ENCODE measurements around the gene ECE2.
A peak's percentile ranks its signal among the peaks of the same experiment; 100 is the strongest.
"Not testable (repeated sequence)": the region's sequence is repeated elsewhere in the genome, so short reads cannot be mapped to it uniquely, and the experiment has no call there.

The ECE2 gene

DNA sequence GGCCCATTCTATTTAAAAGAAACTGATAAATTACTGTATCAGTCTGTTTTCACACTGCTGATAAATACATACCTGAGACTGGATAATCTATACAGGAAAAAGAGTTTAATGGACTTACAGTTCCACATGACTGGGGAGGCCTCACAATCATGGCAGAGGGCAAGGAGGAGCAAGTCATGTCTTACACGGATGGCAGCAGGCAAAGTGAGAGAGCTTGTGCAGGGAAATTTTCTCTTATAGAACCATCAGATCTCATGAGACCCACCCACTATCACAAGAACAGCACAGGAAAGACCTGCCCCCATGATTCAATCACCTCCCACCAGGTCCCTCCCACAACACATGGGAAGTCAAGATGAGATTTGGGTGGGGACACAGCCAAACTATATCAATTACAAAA is 8.6 kb upstream of the ECE2 start:
- not testable (repeated sequence) for DNase-seq (ENCODE audit: low read depth)

GRCh38 chr3:184272269-184272668 is 3.6 kb upstream of the ECE2 start:
- no peak for DNase-seq (ENCODE audit: low read depth)

DNA sequence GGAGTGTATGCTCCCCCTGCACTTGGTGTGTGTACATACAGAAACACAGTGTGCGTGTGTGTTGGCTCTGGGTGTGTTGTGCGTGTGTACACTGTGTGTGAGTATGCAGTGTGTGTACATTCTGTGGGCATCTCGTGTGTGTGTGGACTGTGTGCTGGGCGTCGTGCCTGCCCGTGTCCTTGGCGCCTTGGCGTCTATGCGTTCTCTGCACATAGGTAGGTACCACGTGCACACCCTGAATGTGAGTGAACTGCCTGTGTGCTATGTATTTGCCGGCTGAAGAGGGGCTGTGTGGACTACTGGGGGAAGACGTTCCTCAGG is 481 bp upstream of the ECE2 start:
- no peak for DNase-seq (ENCODE audit: low read depth)

DNA sequence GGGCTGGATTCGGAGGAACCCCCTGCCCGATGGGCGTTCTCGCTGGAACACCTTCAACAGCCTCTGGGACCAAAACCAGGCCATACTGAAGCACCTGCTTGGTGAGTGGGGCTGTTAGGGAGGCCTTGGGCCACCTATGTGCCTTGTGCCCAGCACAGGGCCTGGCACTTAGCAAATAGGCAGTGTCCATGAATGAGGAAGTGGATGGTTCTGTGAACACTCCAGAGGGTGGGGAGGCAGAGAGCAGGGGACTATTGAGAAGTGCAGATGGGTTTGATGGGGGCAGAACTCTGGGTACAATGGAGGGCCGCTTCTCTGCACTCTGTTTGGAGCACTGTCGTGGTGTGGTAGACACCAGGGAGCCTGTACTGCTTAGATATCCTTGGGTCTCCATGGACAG is 1.5 kb downstream of the ECE2 start:
- no peak for DNase-seq (ENCODE audit: low read depth)

GRCh38 chr3:184282941-184283340 is 7.1 kb downstream of the ECE2 start:
- no peak for DNase-seq (ENCODE audit: low read depth)

GRCh38 chr3:184283681-184284080 is 7.9 kb downstream of the ECE2 start:
- DNase-seq (ENCODE audit: low read depth): no peak

DNA sequence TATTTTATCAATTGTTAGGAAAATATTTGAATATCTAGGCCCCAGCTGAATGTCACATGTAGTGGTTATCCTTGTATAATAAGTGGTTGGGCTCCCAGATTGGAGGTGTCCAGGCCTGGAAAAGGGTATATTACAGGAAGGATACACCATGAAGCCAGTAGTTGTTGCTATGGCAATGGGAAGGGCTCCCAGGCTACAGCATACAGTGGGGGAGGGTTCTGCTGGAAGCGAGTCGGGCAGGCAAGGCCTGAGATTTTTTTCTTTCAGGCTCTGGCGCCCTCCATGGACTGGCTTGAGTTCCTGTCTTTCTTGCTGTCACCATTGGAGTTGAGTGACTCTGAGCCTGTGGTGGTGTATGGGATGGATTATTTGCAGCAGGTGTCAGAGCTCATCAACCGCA is 8.9 kb downstream of the ECE2 start:
- no peak for DNase-seq (ENCODE audit: low read depth)

GRCh38 chr3:184289426-184289938 is 13.7 kb downstream of the ECE2 start:
- DNase-seq (ENCODE audit: low read depth): peak; percentile 60

- no peak for DNase-seq (ENCODE audit: low read depth)
Observed at GRCh38 chr3:184290331-184290730, 14.5 kb downstream of the ECE2 start.

DNA sequence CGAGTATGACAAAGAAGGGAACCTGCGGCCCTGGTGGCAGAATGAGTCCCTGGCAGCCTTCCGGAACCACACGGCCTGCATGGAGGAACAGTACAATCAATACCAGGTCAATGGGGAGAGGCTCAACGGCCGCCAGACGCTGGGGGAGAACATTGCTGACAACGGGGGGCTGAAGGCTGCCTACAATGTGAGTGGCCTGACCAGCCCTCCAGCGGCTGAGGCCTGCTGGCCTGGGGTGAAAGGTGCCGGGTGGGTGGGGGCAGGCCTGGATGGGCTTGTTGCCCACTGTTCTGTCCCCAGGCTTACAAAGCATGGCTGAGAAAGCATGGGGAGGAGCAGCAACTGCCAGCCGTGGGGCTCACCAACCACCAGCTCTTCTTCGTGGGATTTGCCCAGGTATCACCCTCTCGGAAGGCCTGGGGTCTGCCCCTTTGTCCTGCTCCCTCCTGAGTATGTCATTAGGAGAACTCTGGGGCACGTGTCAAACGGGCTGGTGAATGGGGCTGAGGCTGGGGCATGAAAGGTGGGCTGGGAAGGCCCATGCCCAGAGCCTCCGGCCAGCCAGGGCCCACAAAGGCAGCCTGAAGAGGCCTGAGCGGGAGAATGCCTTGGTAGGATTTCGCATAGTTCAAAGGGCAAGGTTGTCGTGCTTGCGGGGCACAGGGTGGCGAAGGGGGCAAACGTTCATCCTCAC is 15.4 kb downstream of the ECE2 start:
- DNase-seq (ENCODE audit: low read depth): no peak

DNA sequence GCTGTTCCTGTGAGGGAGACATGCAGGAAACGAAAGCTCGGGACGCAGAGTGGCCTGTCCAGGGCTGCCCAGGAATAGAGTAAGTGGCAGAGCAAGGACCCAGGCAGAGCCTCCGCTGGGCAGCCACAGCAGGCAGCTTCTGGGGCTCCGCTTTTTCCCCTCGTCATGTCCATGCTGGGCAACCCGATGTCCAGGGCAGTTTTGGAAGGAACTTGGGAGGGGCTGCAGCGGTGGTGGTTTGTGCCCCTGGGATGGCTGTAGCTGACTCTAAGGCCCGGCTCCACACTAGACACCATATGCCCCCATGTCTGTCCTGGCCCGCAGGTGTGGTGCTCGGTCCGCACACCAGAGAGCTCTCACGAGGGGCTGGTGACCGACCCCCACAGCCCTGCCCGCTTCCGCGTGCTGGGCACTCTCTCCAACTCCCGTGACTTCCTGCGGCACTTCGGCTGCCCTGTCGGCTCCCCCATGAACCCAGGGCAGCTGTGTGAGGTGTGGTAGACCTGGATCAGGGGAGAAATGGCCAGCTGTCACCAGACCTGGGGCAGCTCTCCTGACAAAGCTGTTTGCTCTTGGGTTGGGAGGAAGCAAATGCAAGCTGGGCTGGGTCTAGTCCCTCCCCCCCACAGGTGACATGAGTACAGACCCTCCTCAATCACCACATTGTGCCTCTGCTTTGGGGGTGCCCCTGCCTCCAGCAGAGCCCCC is 16.1 kb downstream of the ECE2 start:
- no peak for DNase-seq (ENCODE audit: low read depth)

DNA sequence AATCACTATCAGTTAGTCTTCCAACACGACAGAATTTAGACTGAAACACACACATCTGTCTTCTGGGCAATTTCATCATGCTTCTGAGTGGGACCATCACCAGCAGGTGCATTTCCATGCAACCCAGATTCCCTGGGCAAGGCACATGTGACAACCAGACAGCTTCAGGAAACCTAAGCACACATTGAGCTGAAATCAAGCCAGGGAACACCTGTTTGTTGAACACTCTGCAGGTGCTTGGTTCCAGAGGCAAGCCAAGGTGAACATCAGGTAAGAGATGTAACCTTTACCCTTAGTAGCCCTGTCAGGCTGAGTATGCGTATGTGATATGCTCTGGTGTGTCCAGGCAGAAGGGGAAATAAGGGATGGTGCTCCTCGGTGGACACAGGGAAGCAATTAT is 19.9 kb downstream of the ECE2 start:
- no peak for DNase-seq (ENCODE audit: low read depth)

DNA sequence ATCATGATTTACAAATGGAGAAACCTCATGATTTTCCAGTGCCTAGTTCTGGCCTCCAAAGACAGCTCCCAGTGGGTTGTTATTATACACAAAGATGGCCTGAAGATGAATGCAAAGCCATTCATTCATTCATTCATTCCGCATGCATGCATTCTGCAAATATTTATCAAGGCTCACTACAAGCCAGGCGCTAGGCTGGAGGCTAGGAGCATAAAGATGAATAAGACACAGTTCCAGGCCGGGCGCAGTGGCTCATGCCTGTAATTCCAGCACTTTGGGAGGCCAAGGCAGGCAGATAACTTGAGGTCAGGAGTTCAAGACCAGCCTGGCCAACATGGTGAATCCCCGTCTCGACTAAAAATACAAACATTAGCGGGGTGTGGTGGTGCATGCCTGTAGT is 20.8 kb downstream of the ECE2 start:
- DNase-seq (ENCODE audit: low read depth): no peak

- DNase-seq (ENCODE audit: low read depth): peak; percentile 97
Observed at GRCh38 chr3:184298759-184299487, 23.1 kb downstream of the ECE2 start, which contains the start of gene PSMD2. Gene PSMD2, plus strand, starts transcription at chr3:184299241. Its CDS starts 26 bp downstream, at chr3:184299267.

GRCh38 chr3:184299488-184300377 is 23.9 kb downstream of the ECE2 start:
- no peak for DNase-seq (ENCODE audit: low read depth)

GRCh38 chr3:184300378-184300720 is 24.5 kb downstream of the ECE2 start:
- no peak for DNase-seq (ENCODE audit: low read depth)

- no peak for DNase-seq (ENCODE audit: low read depth)
Observed at GRCh38 chr3:184305577-184305976, 29.8 kb downstream of the ECE2 start.

DNA sequence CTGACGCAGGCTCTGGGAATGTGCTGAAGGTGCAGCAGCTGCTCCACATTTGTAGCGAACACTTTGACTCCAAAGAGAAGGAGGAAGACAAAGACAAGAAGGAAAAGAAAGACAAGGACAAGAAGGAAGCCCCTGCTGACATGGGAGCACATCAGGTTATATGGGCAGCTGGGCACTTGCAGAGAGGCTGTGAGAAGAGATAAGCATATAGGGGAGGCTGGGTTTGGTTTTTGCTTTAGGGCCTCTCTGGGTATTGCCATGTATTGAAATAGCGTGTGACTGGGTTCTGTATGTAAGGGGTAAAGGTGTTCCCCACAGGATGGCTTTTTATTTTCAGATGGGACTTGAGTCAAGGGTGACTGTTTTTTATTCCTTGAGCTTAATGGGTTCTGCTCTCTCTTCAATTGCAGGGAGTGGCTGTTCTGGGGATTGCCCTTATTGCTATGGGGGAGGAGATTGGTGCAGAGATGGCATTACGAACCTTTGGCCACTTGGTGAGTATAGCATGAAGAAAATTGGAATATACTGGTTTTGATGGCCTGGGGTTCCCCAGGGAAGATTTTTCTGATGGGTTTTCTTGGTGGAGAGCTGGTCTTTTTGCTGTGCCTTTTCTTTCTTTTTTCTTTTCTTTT is 30.6 kb downstream of the ECE2 start:
- no peak for DNase-seq (ENCODE audit: low read depth)

GRCh38 chr3:184307915-184308314 is 32.1 kb downstream of the ECE2 start:
- no peak for DNase-seq (ENCODE audit: low read depth)

DNA sequence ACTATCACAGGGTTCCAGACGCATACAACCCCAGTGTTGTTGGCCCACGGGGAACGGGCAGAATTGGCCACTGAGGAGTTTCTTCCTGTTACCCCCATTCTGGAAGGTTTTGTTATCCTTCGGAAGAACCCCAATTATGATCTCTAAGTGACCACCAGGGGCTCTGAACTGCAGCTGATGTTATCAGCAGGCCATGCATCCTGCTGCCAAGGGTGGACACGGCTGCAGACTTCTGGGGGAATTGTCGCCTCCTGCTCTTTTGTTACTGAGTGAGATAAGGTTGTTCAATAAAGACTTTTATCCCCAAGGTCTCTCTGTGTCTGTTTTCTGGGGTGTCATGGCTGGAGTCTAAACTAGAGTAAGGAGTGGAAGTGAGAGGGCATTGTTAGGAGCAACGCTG is 32.9 kb downstream of the ECE2 start:
- DNase-seq (ENCODE audit: low read depth): no peak

DNA sequence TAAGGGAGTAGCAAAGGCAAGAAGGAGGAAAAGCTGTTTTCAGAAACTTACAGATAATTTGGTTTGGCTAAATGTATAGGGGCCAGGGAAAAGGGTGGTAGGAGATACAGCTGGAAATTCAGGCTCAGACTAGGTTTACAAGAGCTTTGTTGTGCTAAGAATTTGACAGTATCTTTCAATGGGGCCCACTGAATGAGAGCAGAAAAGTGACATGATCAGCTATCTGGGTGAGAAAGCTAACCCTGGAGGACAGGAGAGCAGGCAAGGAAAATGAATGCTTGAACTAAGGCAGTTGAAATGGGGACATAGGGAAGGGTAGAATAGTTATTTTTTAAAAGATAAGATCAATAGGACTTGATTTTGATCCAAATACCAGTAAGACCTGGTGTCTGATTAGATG is 35.8 kb downstream of the ECE2 start:
- no peak for DNase-seq (ENCODE audit: low read depth)

DNA sequence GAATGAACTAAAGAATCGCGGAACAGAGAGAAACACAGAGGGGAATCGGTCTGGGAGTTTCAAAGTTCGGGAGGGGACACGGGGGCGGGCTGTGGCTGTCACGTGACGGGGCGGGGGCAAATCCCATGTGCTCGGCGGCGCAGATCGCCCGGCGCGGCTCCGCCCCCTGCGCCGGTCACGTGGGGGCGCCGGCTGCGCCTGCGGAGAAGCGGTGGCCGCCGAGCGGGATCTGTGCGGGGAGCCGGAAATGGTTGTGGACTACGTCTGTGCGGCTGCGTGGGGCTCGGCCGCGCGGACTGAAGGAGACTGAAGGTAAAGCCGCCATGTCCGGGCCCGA is 38.5 kb downstream of the ECE2 start, which contains the start of gene EIF4G1:
Gene EIF4G1 (plus strand): TSS at position 244 of the 337 bp plus-strand sequence. CDS start 1,191 bp downstream, outside the sequence.
- DNase-seq (ENCODE audit: low read depth): peak; percentile 91

Data from activated T-cell treated with anti-CD3 and anti-CD28 coated beads for 24 hours (primary cell).